RWPE1 (cell line): ENCODE measurements around the gene SVEP1.

ENCODE experiments used
- CTCF ChIA-PET: fragments of 350-600 bp; sonication (Branson Sonifier 250); formaldehyde crosslinking; extraction: SDS; loops from one replicate; lab custom pipeline; 2021; lab: Yijun Ruan, JAX
- POLR2A ChIA-PET: fragments of 400-600 bp; formaldehyde crosslinking; extraction: SDS; loops from one replicate; lab custom pipeline; 2020; ENCODE audit warnings: antibody characterized with exemption; ENCODE audit not compliant: low non-redundant PET; lab: Yijun Ruan, JAX
- DNase-seq: peaks from one replicate; pipeline ENCODE4 v3.0.0; 2012; ENCODE audit warnings: low spot score
- H3K27ac ChIP-seq: fragments of 450-650 bp; 2 replicates; pipeline ENCODE4 v1.5.1; 2017
- TF ChIP-seq, protein P1 (sequence below): fragments of 450-650 bp; conservative IDR thresholded peaks from 2 replicates; pipeline ENCODE4 v1.5.1; 2017; ENCODE audit warnings: low read depth, mild to moderate bottlenecking

SVEP1 gene

DNA sequence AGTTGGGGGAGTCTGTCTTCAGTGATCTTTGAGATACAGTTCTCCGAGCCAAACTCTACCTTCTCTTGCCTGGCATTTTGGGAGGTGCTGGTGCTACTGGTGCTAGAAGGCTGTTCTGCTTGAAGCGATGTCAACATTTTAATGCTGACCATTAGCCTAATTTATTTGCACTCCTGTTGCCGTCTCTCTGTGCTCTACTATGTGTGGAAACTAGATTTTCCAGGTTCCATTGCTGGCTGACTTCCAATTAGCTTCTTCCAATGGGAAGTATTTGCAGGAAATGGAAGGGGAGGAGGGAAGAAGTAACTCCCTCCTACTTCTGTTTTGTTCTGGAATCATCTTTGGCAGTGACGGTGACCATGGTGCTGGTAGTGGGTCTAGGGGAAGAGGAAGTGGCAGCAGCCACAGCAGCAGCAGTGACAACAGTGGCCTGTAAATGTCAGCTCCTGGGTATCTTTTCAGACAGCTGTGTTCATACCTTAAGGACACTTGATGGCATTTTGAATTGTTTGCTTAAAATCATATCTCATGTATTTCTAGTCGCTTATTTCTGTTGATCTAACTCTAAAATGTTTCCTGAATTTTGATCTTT is 249.8 kb downstream of the SVEP1 start:
- H3K27ac ChIP-seq: no peak overlapping the region
- DNase-seq: no peak
- CTCF ChIA-PET: no interaction called here
- TF ChIP-seq, protein P1, sequence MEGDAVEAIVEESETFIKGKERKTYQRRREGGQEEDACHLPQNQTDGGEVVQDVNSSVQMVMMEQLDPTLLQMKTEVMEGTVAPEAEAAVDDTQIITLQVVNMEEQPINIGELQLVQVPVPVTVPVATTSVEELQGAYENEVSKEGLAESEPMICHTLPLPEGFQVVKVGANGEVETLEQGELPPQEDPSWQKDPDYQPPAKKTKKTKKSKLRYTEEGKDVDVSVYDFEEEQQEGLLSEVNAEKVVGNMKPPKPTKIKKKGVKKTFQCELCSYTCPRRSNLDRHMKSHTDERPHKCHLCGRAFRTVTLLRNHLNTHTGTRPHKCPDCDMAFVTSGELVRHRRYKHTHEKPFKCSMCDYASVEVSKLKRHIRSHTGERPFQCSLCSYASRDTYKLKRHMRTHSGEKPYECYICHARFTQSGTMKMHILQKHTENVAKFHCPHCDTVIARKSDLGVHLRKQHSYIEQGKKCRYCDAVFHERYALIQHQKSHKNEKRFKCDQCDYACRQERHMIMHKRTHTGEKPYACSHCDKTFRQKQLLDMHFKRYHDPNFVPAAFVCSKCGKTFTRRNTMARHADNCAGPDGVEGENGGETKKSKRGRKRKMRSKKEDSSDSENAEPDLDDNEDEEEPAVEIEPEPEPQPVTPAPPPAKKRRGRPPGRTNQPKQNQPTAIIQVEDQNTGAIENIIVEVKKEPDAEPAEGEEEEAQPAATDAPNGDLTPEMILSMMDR: no peak
- POLR2A ChIA-PET: no interaction called here

DNA sequence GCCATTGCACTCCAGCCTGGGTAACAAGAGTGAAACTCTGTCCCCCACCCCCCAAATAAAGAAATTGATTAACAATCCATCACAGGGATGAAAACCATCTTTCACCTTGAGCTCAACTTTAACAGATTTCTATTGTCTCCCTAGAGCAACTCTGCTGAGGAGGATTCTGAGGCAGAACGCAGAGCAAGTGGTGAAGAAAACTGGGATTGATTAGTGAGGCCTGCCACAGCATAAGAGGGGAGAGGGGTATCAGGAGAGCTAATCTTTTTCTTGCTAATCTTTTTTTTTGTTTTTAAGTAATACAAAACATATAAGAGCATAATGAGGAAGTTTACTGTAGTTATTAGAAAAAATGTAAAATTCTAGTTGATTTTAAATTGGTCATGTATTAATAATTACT is 250.8 kb downstream of the SVEP1 start:
- H3K27ac ChIP-seq: no peak overlapping the region
- POLR2A ChIA-PET: no interaction called here
- TF ChIP-seq, protein P1: no peak
- CTCF ChIA-PET: no interaction called here
- no peak for DNase-seq

DNA sequence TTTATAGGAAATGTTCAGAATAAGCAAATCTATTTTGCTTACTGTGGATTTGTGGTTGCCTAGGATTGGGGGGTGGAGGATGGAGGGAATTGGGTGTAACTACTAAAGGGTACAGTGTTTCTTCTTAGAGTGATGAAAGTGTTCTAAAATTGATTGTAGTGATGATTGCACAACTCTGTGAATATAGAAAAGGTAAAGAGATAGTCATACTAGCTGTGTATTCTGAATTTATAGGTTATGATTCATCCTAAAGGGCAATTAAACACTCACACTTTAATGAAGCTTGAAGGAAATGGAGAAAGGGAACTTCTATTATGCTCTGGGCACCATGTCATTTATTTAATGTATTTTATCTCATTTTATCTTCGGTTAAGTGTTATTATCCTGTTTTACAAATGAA is 251.8 kb downstream of the SVEP1 start:
- DNase-seq: peak; percentile 38
- CTCF ChIA-PET: no interaction called here
- H3K27ac ChIP-seq: peak overlapping the region; percentile 25; the same call in 1 of the 2 replicates
- POLR2A ChIA-PET: no interaction called here
- TF ChIP-seq, protein P1: no peak

DNA sequence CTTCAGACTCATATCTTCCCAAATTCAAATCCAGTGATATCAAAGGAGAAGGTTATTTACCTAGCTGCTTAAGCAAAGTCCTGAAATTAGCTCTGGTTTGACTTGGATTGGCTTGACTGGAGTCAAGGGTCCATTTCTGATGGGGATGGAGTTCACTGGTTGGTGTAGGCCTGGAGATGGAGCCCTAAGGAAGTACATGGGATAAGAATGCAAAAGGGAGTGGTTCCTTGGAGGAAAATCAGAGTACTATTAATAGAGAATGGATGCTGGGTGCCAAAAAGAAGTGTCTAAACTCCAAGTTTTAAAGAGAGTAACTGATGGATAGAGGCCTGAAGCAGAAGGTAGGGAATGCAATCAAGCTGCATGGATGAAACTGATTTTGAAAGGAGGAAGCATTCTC is 255.7 kb downstream of the SVEP1 start:
- TF ChIP-seq, protein P1: no peak
- CTCF ChIA-PET: interaction anchor here (0.6 to 1.0 kb wide), 2 partner anchors 13 to 100 kb away, joined by 3 to 7 read pairs; no protein-coding TSS in a partner anchor
- POLR2A ChIA-PET: no interaction called here

DNA sequence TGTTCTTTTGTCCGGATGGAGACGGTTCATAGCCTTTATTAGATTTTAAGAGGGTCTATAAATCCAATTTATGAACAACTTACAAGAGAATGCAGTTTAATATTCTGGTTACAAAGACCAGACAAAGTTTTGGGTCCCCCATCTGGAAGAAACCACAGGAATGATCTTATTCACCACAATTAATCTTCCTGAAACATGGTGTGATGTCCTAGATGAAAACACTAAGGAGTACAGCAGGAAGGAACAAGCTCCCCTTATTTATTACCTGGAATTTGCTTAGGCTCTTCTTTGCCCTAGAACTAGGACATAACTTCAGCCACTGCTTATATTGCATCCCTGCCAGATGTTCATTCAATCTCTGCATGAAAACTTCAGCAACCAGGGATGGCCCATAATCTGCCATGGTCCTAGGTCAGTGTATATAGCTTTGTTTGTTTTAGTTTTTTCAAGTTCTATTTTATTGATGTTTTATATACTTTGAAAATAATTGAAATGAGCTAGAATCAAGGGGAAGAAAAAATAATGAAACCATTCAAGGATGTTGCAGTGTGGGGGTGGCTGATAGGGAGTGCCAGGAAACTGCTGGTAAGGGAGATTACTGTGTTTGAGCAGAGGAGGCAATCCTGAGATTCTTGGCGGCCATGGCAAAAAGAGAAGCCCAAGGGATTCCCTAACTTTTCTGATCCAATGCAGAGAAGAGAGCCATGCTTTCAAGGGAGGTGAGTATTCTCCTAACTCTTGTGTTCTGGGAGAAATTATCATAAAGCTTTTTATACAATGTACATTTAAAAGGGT is 258.7 kb downstream of the SVEP1 start:
- POLR2A ChIA-PET: no interaction called here
- CTCF ChIA-PET: interaction anchor here (0.5 kb wide), 1 partner anchor 704 kb away, joined by 3 read pairs; no protein-coding TSS in a partner anchor
- TF ChIP-seq, protein P1: no peak
- no peak overlapping the region for H3K27ac ChIP-seq
- DNase-seq: no peak

More for the DNA sequence above, 255.7 kb downstream of the SVEP1 start:
- no peak overlapping the region for H3K27ac ChIP-seq
- no peak for DNase-seq

DNA sequence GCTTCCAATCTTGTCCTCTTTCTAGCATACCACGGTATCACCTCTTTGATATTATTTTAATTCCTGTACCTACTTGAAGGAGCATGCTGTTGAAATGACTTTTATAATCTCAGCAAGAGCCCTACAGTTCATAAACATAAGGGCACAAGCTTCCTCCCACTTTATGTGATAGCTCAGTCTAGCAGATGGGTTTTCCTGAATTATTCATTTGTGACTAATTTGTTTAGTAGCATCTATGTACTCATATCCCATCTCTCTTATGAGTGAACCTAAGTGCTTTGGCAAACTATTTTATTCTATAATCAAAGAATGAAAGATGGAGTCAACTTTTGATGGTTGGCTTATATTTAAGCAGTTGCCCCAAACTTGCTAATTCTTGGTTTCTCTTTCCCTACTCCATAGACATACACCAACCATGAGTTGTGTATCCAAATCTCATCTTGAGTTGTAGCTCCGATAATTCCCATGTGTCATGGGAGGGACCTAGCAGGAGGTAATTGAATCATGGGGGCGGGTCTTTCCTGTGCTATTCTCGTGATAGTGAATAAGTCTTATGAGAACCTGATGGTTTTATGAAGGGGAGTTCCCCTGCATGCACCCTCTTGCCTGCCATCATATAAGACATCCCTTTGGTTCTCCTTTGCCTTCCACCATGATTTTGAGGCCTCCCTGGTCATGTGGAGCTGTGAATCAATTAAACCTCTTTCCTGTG is 259.6 kb downstream of the SVEP1 start:
- no peak for DNase-seq
- CTCF ChIA-PET: interaction anchor here (1.1 kb wide), 1 partner anchor 18 kb away, joined by 5 read pairs; no protein-coding TSS in a partner anchor
- POLR2A ChIA-PET: no interaction called here
- no peak overlapping the region for H3K27ac ChIP-seq
- TF ChIP-seq, protein P1: no peak
